GM23338 (cell line): ENCODE results near the gene CBR1. TPM values are rescaled to one million over a fixed set of nuclear protein-coding genes. Genes with fewer than 3 reads are reported as not detected.

Source experiments
- ATAC-seq: fragments of 200-7000 bp; cut with Tn5 transposase; 3 replicates; pipeline ENCODE4 v1.9.1; 2020
- DNase-seq: peaks from one replicate; pipeline ENCODE4 v3.0.0-alpha.2; 2015; ENCODE audit warnings: low spot score
- H2AFZ ChIP-seq: fragments of 200-600 bp; sonication (generic); 2 replicates; pipeline ENCODE4 v1.8.0; 2016; ENCODE audit warnings: antibody characterized with exemption, mild to moderate bottlenecking, moderate library complexity
- H3F3A ChIP-seq: fragments of 200-600 bp; sonication (generic); replicated peaks from 2 replicates; pipeline ENCODE4 v1.8.0; 2017; ENCODE audit warnings: antibody characterized with exemption, mixed run types, low read depth
- H3K27ac ChIP-seq: fragments of 200-600 bp; sonication (generic); 2 replicates; pipeline ENCODE4 v1.6.1; 2016; ENCODE audit warnings: low read depth
- H3K27me3 ChIP-seq: fragments of 200-600 bp; sonication (generic); 2 replicates; pipeline ENCODE4 v1.8.0; 2016; ENCODE audit warnings: mild to moderate bottlenecking, mixed run types, moderate library complexity; ENCODE audit not compliant: insufficient read depth
- H3K36me3 ChIP-seq: fragments of 200-600 bp; sonication (generic); 2 replicates; pipeline ENCODE4 v1.8.0; 2016; ENCODE audit warnings: mild to moderate bottlenecking; ENCODE audit not compliant: insufficient read depth
- H3K4me1 ChIP-seq: fragments of 200-600 bp; sonication (generic); 2 replicates; pipeline ENCODE4 v1.8.0; 2016; ENCODE audit warnings: mild to moderate bottlenecking, moderate library complexity; ENCODE audit not compliant: insufficient read depth
- H3K4me2 ChIP-seq: fragments of 200-600 bp; sonication (generic); 2 replicates; pipeline ENCODE4 v1.7.1; 2017; ENCODE audit warnings: mixed run types
- H3K4me3 ChIP-seq: fragments of 200-600 bp; sonication (generic); 2 replicates; pipeline ENCODE4 v1.6.1; 2016; ENCODE audit warnings: mixed run types
- H3K79me2 ChIP-seq: fragments of 200-600 bp; sonication (generic); replicated peaks from 2 replicates; pipeline ENCODE4 v1.8.0; 2017; ENCODE audit warnings: mild to moderate bottlenecking; ENCODE audit not compliant: insufficient read depth
- H3K9me2 ChIP-seq: fragments of 200-600 bp; sonication (generic); 2 replicates; pipeline ENCODE4 v1.8.0; 2017; ENCODE audit not compliant: insufficient read depth
- H4K20me1 ChIP-seq: fragments of 200-600 bp; sonication (generic); replicated peaks from 2 replicates; pipeline ENCODE4 v1.8.0; 2017; ENCODE audit warnings: mild to moderate bottlenecking; ENCODE audit not compliant: insufficient read depth
- H3K27ac Mint-ChIP-seq: 2 replicates; pipeline ENCODE4 v1.8.0; 2020; ENCODE audit warnings: inconsistent platforms, mild to moderate bottlenecking, moderate library complexity, mixed read lengths
- H3K27me3 Mint-ChIP-seq: 3 replicates; pipeline ENCODE4 v1.8.0; 2022; ENCODE audit warnings: low read depth, mild to moderate bottlenecking, moderate library complexity, mixed read lengths, inconsistent platforms; ENCODE audit not compliant: insufficient read depth, poor library complexity
- H3K36me3 Mint-ChIP-seq: 3 replicates; pipeline ENCODE4 v1.8.0; 2021; ENCODE audit warnings: low read depth, mild to moderate bottlenecking, inconsistent platforms, moderate library complexity, mixed read lengths
- H3K4me1 Mint-ChIP-seq: 3 replicates; pipeline ENCODE4 v1.8.0; 2020; ENCODE audit warnings: mild to moderate bottlenecking, inconsistent platforms, mixed read lengths
- H3K4me3 Mint-ChIP-seq: 3 replicates; pipeline ENCODE4 v1.8.0; 2021; ENCODE audit warnings: moderate library complexity, mild to moderate bottlenecking, inconsistent platforms, mixed read lengths
- H3K9me3 Mint-ChIP-seq: 3 replicates; pipeline ENCODE4 v1.8.0; 2020; ENCODE audit warnings: moderate library complexity, mild to moderate bottlenecking, inconsistent platforms, mixed read lengths
- EZH2 ChIP-seq: fragments of 200-600 bp; sonication (generic); IDR thresholded peaks from one replicate; pipeline ENCODE4 v1.8.0; 2017; ENCODE audit warnings: antibody characterized with exemption, mild to moderate bottlenecking, low read depth; ENCODE audit not compliant: unreplicated experiment
- EZH2phosphoT487 ChIP-seq: fragments of 200-600 bp; sonication (generic); IDR thresholded peaks from one replicate; pipeline ENCODE4 v1.8.1; 2018; ENCODE audit warnings: antibody characterized with exemption; ENCODE audit not compliant: unreplicated experiment
- JUNB ChIP-seq: IDR thresholded peaks from one replicate; pipeline ENCODE4 v1.6.1; 2016; ENCODE audit warnings: antibody characterized with exemption; ENCODE audit not compliant: unreplicated experiment
- POLR2AphosphoS5 ChIP-seq: IDR thresholded peaks from 2 replicates; pipeline ENCODE4 v1.6.1; 2016; ENCODE audit warnings: antibody characterized with exemption, low read depth
- ZNF331 ChIP-seq: fragments of 250-450 bp; sonication (Bioruptor Pico); IDR thresholded peaks from 2 replicates; pipeline ENCODE4 v1.5.0; 2020; ENCODE audit warnings: low read depth, mild to moderate bottlenecking, moderate library complexity
- polyA plus RNA-seq: library from polyadenylated mRNA; unstranded; fragments of >200 nt; fragmentation: Nextera tagmentation; extraction: Ambion mirVana; gene quantifications from 2 replicates; pipeline ENCODE4 v1.2.1, GENCODE V29; 2016
- total RNA-seq: library from RNA; depleted of rRNA; stranded (reverse); fragments of >200 nt; shearing (Covaris generic); gene quantifications from 2 replicates; pipeline ENCODE4 v1.2.3, GENCODE V29; 2014
- TF ChIP-seq, protein P1 (sequence below): fragments of 250-450 bp; sonication (Bioruptor Pico); IDR thresholded peaks from 2 replicates; pipeline ENCODE4 v1.5.0; 2020; ENCODE audit warnings: mild to moderate bottlenecking, moderate library complexity
- TF ChIP-seq, protein P2 (sequence below): IDR thresholded peaks from one replicate; pipeline ENCODE4 v1.6.1; 2018; ENCODE audit warnings: antibody characterized with exemption; ENCODE audit not compliant: unreplicated experiment

The CBR1 gene
- total and polyA plus RNA-seq, 2 experiments from 2014 or later = 285 to 487 TPM

DNA sequence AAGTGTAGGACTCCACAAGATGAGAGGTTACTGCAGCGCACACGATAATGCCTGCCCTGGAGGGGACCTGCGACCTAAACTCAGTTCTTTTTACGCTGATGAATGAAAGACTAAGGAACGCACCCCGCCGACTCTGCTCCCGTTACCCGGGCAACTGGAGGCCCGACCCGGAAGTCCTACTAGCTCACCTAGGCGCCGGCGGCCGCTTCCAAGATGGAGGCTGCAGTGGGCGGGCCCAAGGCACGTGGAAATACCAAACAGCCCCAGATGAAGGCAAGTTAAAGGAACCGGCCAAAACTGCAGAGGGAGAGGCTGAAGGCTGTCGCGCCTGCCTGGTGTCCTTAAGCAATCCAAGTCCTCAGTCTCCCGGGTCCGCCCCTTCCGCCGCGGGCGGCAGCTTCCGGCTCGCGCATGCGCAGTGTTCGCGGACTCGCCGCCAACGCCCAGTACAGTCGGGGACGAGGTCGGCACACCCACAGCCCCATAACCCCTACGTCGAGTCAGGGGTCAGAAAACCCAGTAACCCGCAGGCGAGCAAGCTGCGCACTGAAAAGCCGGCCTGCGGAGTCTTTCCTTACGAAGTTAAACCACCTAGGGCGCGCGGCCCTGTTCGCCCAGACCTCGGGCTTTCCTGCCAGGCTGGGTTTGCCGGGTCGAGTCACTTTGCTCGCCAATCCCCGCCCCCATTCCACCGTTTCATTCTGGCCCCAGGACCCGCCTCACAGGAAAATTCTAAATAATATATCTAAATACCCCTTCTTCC lies 9.5 kb upstream of the CBR1 start, which contains the start of gene SETD4:
SETD4 (minus strand) TSS at position 368 of the 763 bp plus-strand sequence. CDS start 1,638 bp downstream, outside the sequence.
- H3F3A ChIP-seq = peaks cover 15% of the 10 kb centered on the region
- H3K9me2 ChIP-seq = no peaks in the 10 kb centered on the region
- peak within 1 kb of the TSS; percentile 95 for H3K4me3 ChIP-seq
- Mint-ChIP-seq H3K36me3 (peaks cover 35% of the 10 kb centered on the region), H3K9me3 (no peaks in the 10 kb centered on the region; the same call in 2 of the 3 replicates), H3K27ac (peak within 1 kb of the TSS; percentile 97), H3K4me1 (peaks cover 26% of the 10 kb centered on the region), H3K27me3 (peaks cover 8% of the 10 kb centered on the region), H3K4me3 (peak within 1 kb of the TSS; percentile 92)
- peak within 1 kb of the TSS; percentile 80 for H3K4me2 ChIP-seq
- H3K36me3 ChIP-seq = peaks cover 35% of the 10 kb centered on the region
- peak within 1 kb of the TSS; percentile 39; the same call in 1 of the 2 replicates for H2AFZ ChIP-seq
- peak within 1 kb of the TSS; percentile 93 for H3K27ac ChIP-seq
- TF ChIP-seq ZNF331 (CRISPR knock-in tag) = 0 out of 2 replicates have a peak, but pooled peaks have one; percentile 32
- TF ChIP-seq EZH2phosphoT487 = no peak
- TF ChIP-seq, protein P1, sequence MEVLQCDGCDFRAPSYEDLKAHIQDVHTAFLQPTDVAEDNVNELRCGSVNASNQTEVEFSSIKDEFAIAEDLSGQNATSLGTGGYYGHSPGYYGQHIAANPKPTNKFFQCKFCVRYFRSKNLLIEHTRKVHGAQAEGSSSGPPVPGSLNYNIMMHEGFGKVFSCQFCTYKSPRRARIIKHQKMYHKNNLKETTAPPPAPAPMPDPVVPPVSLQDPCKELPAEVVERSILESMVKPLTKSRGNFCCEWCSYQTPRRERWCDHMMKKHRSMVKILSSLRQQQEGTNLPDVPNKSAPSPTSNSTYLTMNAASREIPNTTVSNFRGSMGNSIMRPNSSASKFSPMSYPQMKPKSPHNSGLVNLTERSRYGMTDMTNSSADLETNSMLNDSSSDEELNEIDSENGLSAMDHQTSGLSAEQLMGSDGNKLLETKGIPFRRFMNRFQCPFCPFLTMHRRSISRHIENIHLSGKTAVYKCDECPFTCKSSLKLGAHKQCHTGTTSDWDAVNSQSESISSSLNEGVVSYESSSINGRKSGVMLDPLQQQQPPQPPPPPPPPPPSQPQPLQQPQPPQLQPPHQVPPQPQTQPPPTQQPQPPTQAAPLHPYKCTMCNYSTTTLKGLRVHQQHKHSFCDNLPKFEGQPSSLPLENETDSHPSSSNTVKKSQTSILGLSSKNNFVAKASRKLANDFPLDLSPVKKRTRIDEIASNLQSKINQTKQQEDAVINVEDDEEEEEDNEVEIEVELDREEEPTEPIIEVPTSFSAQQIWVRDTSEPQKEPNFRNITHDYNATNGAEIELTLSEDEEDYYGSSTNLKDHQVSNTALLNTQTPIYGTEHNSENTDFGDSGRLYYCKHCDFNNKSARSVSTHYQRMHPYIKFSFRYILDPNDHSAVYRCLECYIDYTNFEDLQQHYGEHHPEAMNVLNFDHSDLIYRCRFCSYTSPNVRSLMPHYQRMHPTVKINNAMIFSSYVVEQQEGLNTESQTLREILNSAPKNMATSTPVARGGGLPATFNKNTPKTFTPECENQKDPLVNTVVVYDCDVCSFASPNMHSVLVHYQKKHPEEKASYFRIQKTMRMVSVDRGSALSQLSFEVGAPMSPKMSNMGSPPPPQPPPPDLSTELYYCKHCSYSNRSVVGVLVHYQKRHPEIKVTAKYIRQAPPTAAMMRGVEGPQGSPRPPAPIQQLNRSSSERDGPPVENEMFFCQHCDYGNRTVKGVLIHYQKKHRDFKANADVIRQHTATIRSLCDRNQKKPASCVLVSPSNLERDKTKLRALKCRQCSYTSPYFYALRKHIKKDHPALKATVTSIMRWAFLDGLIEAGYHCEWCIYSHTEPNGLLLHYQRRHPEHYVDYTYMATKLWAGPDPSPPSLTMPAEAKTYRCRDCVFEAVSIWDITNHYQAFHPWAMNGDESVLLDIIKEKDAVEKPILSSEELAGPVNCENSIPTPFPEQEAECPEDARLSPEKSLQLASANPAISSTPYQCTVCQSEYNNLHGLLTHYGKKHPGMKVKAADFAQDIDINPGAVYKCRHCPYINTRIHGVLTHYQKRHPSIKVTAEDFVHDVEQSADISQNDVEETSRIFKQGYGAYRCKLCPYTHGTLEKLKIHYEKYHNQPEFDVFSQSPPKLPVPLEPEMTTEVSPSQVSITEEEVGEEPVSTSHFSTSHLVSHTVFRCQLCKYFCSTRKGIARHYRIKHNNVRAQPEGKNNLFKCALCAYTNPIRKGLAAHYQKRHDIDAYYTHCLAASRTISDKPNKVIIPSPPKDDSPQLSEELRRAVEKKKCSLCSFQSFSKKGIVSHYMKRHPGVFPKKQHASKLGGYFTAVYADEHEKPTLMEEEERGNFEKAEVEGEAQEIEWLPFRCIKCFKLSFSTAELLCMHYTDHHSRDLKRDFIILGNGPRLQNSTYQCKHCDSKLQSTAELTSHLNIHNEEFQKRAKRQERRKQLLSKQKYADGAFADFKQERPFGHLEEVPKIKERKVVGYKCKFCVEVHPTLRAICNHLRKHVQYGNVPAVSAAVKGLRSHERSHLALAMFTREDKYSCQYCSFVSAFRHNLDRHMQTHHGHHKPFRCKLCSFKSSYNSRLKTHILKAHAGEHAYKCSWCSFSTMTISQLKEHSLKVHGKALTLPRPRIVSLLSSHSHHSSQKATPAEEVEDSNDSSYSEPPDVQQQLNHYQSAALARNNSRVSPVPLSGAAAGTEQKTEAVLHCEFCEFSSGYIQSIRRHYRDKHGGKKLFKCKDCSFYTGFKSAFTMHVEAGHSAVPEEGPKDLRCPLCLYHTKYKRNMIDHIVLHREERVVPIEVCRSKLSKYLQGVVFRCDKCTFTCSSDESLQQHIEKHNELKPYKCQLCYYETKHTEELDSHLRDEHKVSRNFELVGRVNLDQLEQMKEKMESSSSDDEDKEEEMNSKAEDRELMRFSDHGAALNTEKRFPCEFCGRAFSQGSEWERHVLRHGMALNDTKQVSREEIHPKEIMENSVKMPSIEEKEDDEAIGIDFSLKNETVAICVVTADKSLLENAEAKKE (CRISPR knock-in tag) = no peak
- no peak for TF ChIP-seq JUNB
- TF ChIP-seq EZH2 = no peak
- TF ChIP-seq POLR2AphosphoS5 = peak; percentile 78
- TF ChIP-seq, protein P2, sequence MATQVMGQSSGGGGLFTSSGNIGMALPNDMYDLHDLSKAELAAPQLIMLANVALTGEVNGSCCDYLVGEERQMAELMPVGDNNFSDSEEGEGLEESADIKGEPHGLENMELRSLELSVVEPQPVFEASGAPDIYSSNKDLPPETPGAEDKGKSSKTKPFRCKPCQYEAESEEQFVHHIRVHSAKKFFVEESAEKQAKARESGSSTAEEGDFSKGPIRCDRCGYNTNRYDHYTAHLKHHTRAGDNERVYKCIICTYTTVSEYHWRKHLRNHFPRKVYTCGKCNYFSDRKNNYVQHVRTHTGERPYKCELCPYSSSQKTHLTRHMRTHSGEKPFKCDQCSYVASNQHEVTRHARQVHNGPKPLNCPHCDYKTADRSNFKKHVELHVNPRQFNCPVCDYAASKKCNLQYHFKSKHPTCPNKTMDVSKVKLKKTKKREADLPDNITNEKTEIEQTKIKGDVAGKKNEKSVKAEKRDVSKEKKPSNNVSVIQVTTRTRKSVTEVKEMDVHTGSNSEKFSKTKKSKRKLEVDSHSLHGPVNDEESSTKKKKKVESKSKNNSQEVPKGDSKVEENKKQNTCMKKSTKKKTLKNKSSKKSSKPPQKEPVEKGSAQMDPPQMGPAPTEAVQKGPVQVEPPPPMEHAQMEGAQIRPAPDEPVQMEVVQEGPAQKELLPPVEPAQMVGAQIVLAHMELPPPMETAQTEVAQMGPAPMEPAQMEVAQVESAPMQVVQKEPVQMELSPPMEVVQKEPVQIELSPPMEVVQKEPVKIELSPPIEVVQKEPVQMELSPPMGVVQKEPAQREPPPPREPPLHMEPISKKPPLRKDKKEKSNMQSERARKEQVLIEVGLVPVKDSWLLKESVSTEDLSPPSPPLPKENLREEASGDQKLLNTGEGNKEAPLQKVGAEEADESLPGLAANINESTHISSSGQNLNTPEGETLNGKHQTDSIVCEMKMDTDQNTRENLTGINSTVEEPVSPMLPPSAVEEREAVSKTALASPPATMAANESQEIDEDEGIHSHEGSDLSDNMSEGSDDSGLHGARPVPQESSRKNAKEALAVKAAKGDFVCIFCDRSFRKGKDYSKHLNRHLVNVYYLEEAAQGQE = no peak
- no peaks in the 10 kb centered on the region for H3K27me3 ChIP-seq
- peak; percentile 95 for DNase-seq
- ATAC-seq = peak; percentile 86
- 0 out of 2 replicates have a peak, but pooled peaks cover 5% of the 10 kb centered on the region for H4K20me1 ChIP-seq
- H3K4me1 ChIP-seq = peaks cover 24% of the 10 kb centered on the region
- peaks cover 44% of the 10 kb centered on the region for H3K79me2 ChIP-seq
